Uterus (tissue), 2 donors: Measurements from ENCODE around the gene ADAMTS18.

Experiments
- POLR2A ChIP-seq, 2 donors: fragments of 450-650 bp; IDR thresholded peaks; one replicate each; pipeline ENCODE4 v1.6.1; 2016; ENCODE audit warnings: antibody characterized with exemption in 2 of 2, mild to moderate bottlenecking in 1 of 2, moderate library complexity in 1 of 2
- TF ChIP-seq, protein P1 (sequence below), 4 experiments: fragments of 200-600 bp in 2 of 4; fragments of 450-650 bp in 2 of 4; sonication (generic) in 2 of 4; IDR thresholded peaks; one replicate each; pipeline ENCODE4 v1.5.1; 2016 to 2019; ENCODE audit warnings: antibody characterized with exemption in 4 of 4, mild to moderate bottlenecking in 2 of 4, moderate library complexity in 1 of 4

DNA sequence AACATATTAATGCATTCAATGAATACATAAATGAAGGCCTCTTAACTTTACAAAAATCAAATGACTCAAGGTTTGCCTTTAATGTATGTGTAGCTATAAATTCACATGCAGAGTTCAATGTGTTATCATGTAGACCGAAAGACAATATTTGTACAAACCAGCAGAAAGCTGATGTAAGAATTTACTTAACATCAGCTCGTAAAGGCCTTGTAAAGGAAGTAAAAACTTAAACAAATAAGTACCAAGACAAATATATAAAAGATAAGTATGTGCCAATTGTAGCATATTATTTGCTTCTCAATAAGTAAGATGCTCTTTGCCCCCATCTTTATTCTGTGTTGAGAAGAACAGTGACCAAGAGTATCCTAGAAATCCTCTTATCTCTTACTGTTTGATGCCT lies 130.0 kb downstream of the ADAMTS18 start:
- TF ChIP-seq, protein P1, sequence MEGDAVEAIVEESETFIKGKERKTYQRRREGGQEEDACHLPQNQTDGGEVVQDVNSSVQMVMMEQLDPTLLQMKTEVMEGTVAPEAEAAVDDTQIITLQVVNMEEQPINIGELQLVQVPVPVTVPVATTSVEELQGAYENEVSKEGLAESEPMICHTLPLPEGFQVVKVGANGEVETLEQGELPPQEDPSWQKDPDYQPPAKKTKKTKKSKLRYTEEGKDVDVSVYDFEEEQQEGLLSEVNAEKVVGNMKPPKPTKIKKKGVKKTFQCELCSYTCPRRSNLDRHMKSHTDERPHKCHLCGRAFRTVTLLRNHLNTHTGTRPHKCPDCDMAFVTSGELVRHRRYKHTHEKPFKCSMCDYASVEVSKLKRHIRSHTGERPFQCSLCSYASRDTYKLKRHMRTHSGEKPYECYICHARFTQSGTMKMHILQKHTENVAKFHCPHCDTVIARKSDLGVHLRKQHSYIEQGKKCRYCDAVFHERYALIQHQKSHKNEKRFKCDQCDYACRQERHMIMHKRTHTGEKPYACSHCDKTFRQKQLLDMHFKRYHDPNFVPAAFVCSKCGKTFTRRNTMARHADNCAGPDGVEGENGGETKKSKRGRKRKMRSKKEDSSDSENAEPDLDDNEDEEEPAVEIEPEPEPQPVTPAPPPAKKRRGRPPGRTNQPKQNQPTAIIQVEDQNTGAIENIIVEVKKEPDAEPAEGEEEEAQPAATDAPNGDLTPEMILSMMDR (IDR thresholded peaks at IDR 0.05): no peak
- no peak for TF ChIP-seq POLR2A (IDR thresholded peaks at IDR 0.05)
